GM21515 (cell line): ENCODE measurements around the gene MEX3B.
"Not testable (repeated sequence)": the region's sequence is repeated elsewhere in the genome, so short reads cannot be mapped to it uniquely, and the experiment has no call there.

Experiments used
- ATAC-seq: cut with Tn5 transposase; IDR thresholded peaks from one replicate; pipeline ENCODE4 v1.9.1; 2021; ENCODE audit not compliant: unreplicated experiment

MEX3B gene

DNA sequence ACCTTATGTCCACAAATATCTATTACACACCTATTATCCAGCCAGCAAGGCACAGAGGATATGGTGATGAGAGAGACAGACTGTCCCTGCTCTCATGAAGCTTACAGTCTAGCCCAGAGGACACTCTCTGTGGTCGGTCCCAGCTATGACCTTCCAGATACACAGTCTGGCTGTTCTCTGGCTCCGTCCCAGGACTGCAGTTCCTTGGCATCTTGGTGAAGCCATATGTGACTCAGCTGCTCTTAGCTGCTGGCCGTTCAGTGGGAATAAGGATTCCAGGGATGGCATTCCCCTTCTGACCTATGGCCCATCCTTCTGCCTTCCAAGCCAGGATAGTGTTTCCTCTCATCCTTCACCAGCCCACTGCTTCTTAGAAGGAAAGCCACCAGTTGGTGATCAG, 30.8 kb downstream of the MEX3B start:
- no peak for ATAC-seq

DNA sequence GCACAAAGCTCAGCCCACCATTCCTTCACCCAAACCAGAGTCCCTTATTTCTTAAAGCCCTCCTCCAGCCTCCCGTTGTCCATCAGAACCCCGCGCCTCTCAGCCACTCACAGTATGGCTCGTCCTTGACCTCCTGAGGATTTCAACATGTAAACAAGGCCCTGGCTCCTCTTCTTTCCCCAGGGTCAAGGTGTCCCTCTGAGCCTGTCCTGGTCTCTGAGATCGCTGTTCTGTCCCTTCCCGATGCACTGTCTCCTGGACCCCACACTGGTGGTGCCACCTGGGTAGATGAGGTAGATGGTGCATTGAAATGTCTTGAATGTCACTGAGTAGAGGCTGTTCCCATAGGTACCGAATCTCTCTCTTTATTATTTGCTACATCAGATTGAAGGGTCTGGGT, 32.9 kb downstream of the MEX3B start:
- ATAC-seq: no peak

DNA sequence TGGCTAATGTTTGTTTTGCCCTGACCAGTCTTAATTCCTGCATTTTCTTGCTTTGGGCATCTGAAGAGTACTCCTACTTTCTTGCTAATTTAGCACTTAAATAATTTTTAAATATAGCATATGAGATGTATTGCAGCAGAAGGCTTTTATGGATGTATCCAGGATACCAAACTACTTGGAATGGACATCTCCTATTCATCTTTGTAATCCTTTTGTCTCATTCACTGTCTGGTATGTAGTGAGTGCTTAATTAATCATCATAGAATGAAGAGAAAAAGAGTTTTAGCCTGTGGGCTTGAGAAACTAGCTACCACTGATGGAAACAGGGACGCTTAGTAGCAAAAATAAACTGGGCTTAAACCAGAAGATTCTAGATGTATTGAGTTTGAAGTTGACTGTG, 40.6 kb downstream of the MEX3B start:
- ATAC-seq: no peak

DNA sequence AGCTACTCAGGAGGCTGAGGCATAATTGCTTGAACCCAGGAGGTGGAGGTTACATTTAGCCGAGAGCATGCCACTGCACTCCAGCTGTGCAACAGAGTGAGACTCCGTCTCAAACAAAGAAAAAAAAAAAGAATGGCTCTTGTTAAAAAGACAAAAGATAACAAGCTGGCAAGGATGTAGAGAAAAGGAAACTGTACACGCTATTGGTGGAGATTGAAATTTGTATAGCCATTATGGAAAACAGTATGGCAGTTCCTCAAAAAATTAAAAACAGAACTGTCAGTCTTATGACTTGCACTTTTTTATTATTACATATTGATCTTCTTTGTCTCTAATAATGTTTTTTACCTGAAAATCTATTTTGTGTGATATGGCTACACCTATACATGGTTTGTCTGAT, 41.9 kb downstream of the MEX3B start:
- ATAC-seq: no peak

DNA sequence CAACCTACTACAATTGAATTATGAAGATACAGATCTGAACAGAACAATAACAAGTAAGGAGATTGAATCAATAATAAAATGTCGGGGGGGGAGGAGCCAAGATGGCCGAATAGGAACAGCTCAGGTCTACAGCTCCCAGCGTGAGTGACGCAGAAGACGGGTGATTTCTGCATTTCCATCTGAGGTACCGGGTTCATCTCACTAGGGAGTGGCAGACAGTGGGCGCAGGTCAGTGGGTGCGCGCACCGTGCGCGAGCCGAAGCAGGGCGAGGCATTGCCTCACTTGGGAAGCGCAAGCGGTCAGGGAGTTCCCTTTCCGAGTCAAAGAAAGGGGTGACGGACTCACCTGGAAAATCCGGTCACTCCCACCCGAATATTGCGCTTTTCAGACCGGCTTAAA, 50.7 kb downstream of the MEX3B start:
- not testable (repeated sequence) for ATAC-seq

DNA sequence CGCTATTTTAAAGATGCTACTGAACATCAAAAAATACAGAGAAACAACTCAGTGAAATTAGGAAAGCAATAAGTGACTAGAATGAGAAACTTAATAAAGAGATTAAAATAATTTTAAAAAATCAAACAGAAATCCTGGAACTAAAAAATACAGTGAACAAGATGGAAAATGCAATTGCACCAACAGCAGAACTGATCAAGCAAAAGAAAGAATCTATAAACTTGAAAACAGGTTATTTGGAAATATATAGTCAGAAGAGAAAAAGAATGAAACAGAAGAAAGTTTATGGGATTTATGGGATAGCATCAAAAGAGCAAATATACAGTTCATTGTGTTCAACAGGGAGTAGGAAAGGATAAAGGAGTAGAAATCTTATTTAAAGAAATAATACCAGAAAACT, 53.3 kb downstream of the MEX3B start:
- no peak for ATAC-seq
